Hepatocyte (in vitro differentiated cells): Measurements from ENCODE around the gene LINC01488.

Experiments used
- EZH2 ChIP-seq: fragments of 200-600 bp; sonication (generic); IDR thresholded peaks from 2 replicates; pipeline ENCODE4 v1.6.1; 2016; ENCODE audit warnings: antibody characterized with exemption, mild to moderate bottlenecking, borderline replicate concordance
- TF ChIP-seq, protein P1 (sequence below): fragments of 200-600 bp; sonication (generic); IDR thresholded peaks from 2 replicates; pipeline ENCODE4 v1.5.1; 2016; ENCODE audit warnings: antibody characterized with exemption, mild to moderate bottlenecking; ENCODE audit not compliant: poor library complexity

DNA sequence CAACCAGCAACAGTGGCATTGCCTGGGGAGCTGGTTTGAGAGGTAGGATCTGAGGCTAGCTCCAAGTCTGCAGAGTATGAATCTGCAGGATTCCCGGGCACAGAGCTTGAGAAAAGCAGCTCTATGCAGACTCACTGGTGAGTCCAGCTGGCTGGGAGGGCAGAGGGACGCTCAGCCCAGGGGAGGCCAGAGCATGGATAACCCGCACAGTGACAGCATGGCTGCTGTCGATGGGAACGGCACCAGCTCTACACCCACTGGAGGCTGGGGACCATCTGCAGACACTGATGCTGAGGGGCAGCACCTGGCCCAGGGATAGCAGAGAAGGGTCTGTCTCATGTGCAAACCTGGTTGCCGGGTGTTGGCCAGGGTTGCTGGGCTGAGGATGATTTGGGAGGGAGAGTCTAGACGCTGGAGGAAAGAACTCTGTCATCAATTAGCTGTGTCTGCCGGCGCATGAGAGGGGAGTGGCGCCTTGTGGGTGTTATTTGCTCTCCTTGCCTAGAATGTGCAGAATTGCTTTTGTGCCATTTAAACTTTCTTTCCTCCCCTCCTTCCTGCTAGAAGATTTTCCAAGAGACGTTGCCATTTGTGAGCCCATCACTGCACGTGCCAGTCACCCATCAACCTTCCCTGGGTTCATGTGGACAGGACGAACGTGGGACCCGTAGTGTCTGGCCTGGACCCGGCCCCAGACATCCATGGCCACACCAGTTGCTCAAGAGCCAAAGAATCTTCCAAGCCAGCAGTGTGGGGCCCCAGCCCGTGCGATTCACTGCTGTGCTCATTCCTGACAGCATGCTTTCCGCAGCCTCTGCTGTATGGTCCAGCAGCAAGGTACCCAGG, 19.1 kb upstream of the LINC01488 start:
- TF ChIP-seq, protein P1, sequence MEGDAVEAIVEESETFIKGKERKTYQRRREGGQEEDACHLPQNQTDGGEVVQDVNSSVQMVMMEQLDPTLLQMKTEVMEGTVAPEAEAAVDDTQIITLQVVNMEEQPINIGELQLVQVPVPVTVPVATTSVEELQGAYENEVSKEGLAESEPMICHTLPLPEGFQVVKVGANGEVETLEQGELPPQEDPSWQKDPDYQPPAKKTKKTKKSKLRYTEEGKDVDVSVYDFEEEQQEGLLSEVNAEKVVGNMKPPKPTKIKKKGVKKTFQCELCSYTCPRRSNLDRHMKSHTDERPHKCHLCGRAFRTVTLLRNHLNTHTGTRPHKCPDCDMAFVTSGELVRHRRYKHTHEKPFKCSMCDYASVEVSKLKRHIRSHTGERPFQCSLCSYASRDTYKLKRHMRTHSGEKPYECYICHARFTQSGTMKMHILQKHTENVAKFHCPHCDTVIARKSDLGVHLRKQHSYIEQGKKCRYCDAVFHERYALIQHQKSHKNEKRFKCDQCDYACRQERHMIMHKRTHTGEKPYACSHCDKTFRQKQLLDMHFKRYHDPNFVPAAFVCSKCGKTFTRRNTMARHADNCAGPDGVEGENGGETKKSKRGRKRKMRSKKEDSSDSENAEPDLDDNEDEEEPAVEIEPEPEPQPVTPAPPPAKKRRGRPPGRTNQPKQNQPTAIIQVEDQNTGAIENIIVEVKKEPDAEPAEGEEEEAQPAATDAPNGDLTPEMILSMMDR = no peak
- TF ChIP-seq EZH2 = no peak
